Parathyroid adenoma (tissue), 2 donors: ENCODE data around the gene CAB39.

Source experiments
- H2AFZ ChIP-seq: fragments of 300-600 bp; sonication (generic); one replicate; pipeline ENCODE4 v1.7.0; 2017; ENCODE audit warnings: antibody characterized with exemption, mild to moderate bottlenecking
- H3K27ac ChIP-seq: fragments of 300-600 bp; sonication (generic); one replicate; pipeline ENCODE4 v1.7.0; 2017
- H3K27me3 ChIP-seq: fragments of 300-600 bp; sonication (generic); one replicate; pipeline ENCODE4 v1.7.0; 2017; ENCODE audit warnings: low read length; ENCODE audit not compliant: control insufficient read depth, insufficient read depth
- H3K36me3 ChIP-seq: fragments of 300-600 bp; sonication (generic); one replicate; pipeline ENCODE4 v1.7.0; 2017; ENCODE audit warnings: low read length; ENCODE audit not compliant: control insufficient read depth, insufficient read depth
- H3K4me1 ChIP-seq: fragments of 300-600 bp; sonication (generic); one replicate; pipeline ENCODE4 v1.7.0; 2017; ENCODE audit warnings: control low read depth
- H3K4me2 ChIP-seq: fragments of 300-600 bp; sonication (generic); one replicate; pipeline ENCODE4 v1.7.0; 2017; ENCODE audit warnings: low read length
- H3K4me3 ChIP-seq: fragments of 300-600 bp; sonication (generic); one replicate; pipeline ENCODE4 v1.7.0; 2017; ENCODE audit warnings: low read depth, low read length
- H3K79me2 ChIP-seq: fragments of 300-600 bp; sonication (generic); one replicate; pipeline ENCODE4 v1.7.0; 2017; ENCODE audit warnings: control low read depth
- H3K9ac ChIP-seq: fragments of 300-600 bp; sonication (generic); one replicate; pipeline ENCODE4 v1.7.0; 2017; ENCODE audit warnings: mild to moderate bottlenecking
- H3K9me3 ChIP-seq: fragments of 300-600 bp; sonication (generic); one replicate; pipeline ENCODE4 v1.7.0; 2017; ENCODE audit warnings: low read length; ENCODE audit not compliant: control insufficient read depth
- CTCF ChIP-seq: fragments of 300-600 bp; sonication (generic); IDR thresholded peaks from one replicate; pipeline ENCODE4 v1.7.0; 2017; ENCODE audit warnings: antibody characterized with exemption, mild to moderate bottlenecking
- donor health status: primary hyperparathyroidism.

CAB39 gene

GRCh38 chr2:230746213-230746612, 33.6 kb downstream of the CAB39 start:
- H3K4me3 ChIP-seq: no peak overlapping the region
- H3K79me2 ChIP-seq: peaks cover 47% of the 10 kb centered on the region
- H3K4me1 ChIP-seq: no peaks in the 10 kb centered on the region
- H3K9me3 ChIP-seq: no peaks in the 10 kb centered on the region
- H3K27ac ChIP-seq: no peak overlapping the region
- H3K36me3 ChIP-seq: no peaks in the 10 kb centered on the region
- no peak for TF ChIP-seq CTCF
- H3K9ac ChIP-seq: no peak overlapping the region
- no peak overlapping the region for H3K4me2 ChIP-seq
- H2AFZ ChIP-seq: no peak overlapping the region
- H3K27me3 ChIP-seq: no peaks in the 10 kb centered on the region

- H3K27me3 ChIP-seq: no peaks in the 10 kb centered on the region
- H3K4me1 ChIP-seq: no peaks in the 10 kb centered on the region
- peaks cover 50% of the 10 kb centered on the region for H3K79me2 ChIP-seq
- H2AFZ ChIP-seq: no peak overlapping the region
- no peak overlapping the region for H3K4me2 ChIP-seq
- H3K36me3 ChIP-seq: no peaks in the 10 kb centered on the region
- no peak overlapping the region for H3K9ac ChIP-seq
- TF ChIP-seq CTCF: no peak
- H3K27ac ChIP-seq: no peak overlapping the region
- no peak overlapping the region for H3K4me3 ChIP-seq
- H3K9me3 ChIP-seq: no peaks in the 10 kb centered on the region
Observed at GRCh38 chr2:230748087-230748486, 35.4 kb downstream of the CAB39 start.

- Histone ChIP-seq H3K9me3 (no peaks in the 10 kb centered on the region), H3K27ac (no peak overlapping the region), H3K4me1 (no peaks in the 10 kb centered on the region), H3K9ac (no peak overlapping the region), H3K27me3 (no peaks in the 10 kb centered on the region), H3K4me2 (no peak overlapping the region), H3K79me2 (peaks cover 45% of the 10 kb centered on the region), H3K36me3 (no peaks in the 10 kb centered on the region), H3K4me3 (no peak overlapping the region), H2AFZ (no peak overlapping the region)
- no peak for TF ChIP-seq CTCF
Observed at GRCh38 chr2:230749111-230749510, 36.5 kb downstream of the CAB39 start.

GRCh38 chr2:230751062-230751461, 38.4 kb downstream of the CAB39 start:
- no peaks in the 10 kb centered on the region for H3K27me3 ChIP-seq
- no peak overlapping the region for H2AFZ ChIP-seq
- H3K27ac ChIP-seq: no peak overlapping the region
- TF ChIP-seq CTCF: no peak
- H3K79me2 ChIP-seq: peaks cover 34% of the 10 kb centered on the region
- no peaks in the 10 kb centered on the region for H3K4me1 ChIP-seq
- no peak overlapping the region for H3K4me3 ChIP-seq
- H3K9me3 ChIP-seq: no peaks in the 10 kb centered on the region
- H3K4me2 ChIP-seq: no peak overlapping the region
- H3K36me3 ChIP-seq: no peaks in the 10 kb centered on the region
- H3K9ac ChIP-seq: no peak overlapping the region

GRCh38 chr2:230754200-230754599, 41.6 kb downstream of the CAB39 start:
- Histone ChIP-seq H3K27ac (no peak overlapping the region), H3K27me3 (no peaks in the 10 kb centered on the region), H3K36me3 (no peaks in the 10 kb centered on the region), H3K9ac (no peak overlapping the region), H3K4me1 (peaks cover 2% of the 10 kb centered on the region), H2AFZ (no peak overlapping the region), H3K4me2 (no peak overlapping the region), H3K9me3 (no peaks in the 10 kb centered on the region), H3K4me3 (no peak overlapping the region), H3K79me2 (peaks cover 17% of the 10 kb centered on the region)
- TF ChIP-seq CTCF: no peak
